Colon (tissue), 2 donors: Measurements from ENCODE around the gene ALDH1L1.
"Not testable (repeated sequence)": the region's sequence is repeated elsewhere in the genome, so short reads cannot be mapped to it uniquely, and the experiment has no call there.

Experiments used
- FAIRE-seq: peaks from 2 replicates; lab custom pipeline; 2012; peaks lifted over from hg19 to GRCh38; lab: Jason Lieb, UNC
- donor health status: control.
- donor health status: control.

ALDH1L1 gene

DNA sequence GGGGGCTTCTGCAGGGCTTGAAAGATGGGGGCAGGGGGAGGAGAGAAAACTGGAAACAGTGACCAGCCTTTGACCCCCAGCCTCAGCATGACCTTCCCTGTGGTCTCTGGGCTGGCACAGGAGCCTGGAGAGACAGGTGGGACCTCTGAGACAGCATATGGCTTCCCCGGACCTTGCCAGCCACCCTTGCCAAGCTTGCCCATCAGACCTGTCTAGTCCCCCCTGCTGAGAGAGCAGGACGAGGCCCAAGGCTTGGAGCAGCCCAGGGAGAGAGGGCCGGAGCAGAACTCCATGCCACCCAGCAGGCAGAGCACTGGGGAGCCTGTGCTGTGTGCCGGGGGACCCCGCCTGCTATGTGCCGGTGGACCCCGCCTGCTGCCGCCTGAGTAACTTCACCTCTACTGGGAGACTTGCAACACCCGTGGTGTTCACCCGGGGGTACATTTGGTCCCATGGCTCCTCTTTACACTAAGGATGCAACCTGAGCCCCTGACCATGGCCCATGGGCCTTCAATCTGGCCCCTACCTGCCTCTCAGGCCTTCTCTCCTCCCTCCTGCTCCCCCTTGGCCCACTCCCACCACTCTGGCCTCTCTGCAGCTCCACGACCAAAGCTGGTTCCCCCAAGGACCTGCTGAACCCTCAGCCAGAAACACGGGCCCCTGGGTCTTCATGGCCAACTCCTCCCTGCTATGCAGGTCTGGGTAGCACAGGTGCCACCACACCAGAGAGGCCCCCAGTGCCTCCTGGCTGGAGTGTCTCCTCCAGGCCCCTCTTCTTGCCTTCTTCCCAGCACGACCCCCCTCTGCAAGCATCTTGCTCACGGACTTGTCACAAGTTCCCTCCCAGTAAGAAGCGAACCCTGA, 75.4 kb downstream of the ALDH1L1 start:
- no peak for FAIRE-seq

DNA sequence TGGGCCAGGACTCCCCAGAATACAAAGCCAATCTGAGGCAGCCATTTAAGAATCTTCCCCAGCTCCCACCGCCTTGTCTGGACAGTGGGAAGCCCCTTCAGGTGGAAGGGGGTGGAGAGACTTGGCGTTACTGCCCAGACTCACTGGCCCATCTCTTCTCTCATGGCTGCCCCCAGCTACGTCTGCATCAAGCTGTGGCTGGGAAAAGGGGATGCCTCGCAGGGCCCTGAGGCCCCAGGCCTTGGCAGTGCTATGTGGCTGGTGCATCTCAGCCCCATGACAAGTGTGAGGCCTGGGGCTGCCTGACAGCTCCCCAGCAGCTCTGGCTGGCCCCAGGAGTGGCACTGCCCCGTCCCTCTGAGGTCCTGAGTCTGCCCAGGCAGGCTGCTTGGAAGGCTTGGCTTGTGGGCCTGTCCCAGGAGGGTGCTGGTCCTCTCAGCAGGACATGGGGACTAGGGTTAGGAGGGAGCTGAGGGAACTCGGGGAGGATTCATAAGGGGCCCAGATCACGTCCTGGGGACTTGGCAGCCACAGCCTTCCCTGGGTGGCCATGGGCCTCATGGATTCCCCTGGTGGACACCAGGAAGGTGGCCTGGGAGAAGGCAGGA, 76.3 kb downstream of the ALDH1L1 start:
- no peak for FAIRE-seq

DNA sequence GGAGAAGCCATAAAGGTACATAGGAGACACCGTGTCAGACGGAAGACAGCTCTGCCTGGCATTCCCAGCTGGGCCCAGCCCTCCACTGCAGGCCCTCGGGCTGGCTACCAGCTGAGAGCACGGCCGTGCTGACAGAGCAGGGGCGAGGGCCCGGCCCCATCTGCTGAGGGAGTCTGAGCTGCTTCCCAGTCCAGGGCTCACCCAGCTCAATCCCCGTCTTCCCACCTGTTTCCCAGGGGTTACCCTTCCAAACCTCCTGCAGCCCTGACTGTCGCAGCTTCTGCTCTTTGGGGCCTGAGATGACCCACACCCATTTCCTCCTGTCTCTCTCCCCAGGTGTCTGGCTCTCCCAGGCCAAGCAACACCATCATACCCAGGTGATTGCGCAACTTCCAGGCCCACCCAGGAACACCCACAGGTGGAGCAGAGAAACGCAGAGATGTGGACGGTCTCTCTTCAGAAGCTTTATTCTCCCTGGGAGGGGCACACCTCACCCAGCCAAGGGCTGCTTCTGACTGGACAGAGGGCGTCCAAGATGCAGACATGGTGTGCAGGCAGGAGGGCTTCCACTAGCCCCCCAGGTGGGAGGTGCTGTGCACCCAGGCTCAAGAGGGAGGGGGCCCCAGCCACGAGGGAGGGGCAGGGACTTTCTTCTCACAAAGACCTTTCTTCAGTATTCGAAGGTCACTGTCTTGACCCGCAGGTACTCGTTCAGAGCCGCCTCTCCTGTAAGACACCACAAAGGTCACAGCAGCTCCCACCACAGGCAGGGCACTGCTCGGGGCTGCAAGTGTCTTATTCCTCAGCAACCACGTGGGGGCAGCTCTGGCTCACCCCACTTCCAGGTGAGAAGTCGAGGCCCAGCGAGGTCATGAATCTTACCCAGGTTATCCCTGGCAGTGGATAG, 77.0 kb downstream of the ALDH1L1 start:
- no peak for FAIRE-seq

DNA sequence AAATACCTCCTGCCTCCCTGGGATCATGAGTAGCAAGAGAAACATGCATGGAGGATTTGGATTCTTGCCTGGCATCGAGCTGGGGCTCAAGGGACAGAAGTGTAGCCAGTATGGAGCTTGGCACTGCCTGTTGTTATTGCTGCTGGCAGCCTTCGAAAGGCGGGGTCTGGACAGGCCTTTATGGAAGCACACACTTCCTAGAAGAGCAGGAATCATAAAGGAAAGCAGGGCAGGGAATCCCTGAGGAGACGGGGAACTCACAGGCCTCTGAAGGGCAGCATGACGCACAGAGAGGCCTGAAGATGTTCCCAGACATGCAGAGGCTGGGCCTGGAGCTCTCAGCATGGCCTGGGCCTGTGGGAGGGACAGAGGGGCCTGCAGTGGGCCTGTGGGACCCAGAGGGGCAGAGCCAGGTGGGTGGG, 77.8 kb downstream of the ALDH1L1 start:
- FAIRE-seq = no peak

DNA sequence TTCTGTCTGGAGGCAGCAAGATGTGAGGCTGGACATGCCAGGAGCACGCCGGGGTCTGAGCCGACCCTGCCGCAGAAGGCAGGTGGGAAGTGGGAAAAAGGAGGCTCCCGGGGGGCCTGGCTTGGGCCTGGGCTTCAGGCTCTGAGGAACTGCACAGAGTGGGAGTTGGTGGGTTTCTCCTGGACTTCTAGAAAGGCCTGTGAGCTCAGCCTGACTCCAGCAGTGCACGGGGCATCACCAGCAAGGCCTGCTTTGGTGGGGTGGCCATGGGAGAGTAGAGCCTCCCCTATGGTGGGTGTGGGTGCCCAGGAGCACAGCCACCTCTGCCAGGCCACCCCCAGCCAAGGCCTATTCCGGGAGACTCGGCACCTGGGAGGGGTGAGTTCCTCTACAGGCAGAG, 78.4 kb downstream of the ALDH1L1 start:
- FAIRE-seq = no peak

DNA sequence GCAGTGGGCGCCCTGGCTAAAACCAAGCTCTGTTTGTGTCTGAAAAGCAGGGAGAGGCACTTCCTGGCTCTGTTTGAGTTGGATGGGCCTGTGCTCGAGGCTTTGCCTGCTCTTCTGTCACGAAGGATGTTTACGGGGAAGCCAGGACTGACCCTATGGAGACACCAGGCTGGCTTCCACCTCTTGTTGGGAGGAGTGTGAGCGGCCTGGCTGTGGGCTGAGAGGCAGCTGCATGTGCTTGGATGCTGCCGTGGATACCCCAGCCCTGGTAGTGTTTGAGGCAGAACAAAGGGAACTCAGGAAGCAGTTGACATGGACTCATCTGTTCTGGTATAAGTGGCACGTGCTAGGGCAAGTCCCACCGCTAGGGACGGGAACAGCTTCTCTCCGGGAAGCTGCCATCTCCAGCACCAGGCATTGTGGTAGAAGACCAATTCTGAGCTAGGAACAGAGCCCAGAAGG, 78.8 kb downstream of the ALDH1L1 start:
- no peak for FAIRE-seq

DNA sequence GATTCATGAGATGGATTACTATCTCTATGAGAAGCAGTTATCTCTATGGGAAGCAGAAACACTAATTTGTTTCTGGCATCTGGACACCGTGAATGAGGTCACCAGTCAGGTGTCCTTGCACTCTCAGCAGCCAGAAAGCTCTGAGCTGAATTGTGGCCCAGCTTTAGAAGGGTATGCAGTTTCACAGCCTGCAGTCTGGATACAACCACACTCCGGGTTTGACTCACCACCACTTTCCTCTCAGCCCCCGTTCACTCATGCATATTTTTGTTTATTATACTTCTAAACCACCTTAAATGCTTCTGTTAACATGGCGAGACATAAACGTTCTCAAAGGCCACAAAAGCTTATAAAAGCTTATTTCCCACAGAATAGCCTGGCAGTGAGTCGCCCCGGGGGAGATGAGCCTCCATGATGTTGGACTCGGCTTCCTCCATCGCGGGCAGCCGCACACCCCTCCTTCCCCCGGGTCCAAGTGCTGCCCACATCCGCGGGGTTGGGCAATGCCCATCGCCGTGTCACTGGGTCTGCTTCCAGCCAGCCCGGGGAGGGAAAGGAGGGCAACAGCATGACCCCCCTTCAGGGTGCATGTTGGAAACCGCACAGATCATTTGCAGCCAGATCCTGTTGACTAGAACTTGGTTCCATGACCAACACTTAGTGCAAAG, 79.6 kb downstream of the ALDH1L1 start:
- FAIRE-seq = no peak

DNA sequence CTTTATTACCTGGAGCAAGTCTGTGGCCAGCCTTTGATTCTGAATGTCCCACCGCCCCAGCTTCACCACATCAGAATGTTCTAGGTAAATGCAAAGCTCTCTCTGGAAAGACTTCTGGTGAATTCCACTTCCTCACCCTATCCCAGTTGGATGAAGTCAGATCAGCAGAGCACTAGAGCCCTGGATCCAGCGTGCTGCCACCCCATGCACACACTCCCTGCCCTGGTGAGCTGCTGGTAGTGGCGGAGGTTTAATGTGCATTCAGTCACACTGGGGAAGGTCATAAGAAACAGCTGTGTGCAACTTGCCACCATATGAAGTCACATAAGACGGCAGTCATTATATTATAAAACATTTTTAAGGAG, 80.1 kb downstream of the ALDH1L1 start:
- no peak for FAIRE-seq

DNA sequence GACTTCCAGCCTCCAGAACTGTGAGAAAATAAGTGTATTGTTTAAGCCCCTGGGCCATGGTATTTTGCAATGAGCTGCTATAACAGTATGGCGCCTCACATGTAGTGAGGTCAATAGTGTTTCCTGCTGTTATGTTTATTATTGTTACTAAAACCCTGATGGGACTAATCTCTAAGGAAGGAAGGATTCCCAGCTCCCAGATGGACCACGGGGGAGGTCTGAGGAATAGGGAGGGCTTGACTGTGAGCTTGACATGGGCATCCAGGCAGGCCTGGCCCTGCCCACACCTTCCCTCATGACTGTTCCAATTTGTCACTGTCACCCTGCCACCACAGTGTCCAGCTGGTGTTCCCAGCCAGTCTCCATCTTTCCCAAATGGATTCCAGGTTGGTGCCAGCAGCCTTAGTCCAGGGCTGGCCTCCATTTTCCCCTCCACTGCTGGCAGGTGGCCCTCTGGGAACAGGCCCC, 82.0 kb downstream of the ALDH1L1 start:
- no peak for FAIRE-seq

DNA sequence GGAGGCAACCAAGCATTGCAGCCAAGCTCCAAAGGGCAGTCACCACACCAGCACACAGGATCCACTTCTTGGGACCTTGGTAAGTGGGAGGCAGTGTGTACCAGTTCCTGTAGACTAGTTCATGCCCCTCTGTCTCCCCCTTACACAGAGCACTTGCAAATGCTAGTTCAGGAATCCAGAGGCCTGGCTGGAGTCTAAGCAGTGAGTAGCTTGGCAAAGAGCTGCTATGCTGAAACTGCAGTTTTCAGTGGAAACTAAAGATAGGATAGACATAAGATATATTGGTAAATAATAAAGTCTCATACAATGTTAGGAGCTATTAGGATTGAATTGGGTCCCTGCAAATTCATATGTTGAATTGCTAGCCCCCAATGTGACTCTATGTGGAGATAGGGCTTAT, 82.6 kb downstream of the ALDH1L1 start:
- no peak for FAIRE-seq

DNA sequence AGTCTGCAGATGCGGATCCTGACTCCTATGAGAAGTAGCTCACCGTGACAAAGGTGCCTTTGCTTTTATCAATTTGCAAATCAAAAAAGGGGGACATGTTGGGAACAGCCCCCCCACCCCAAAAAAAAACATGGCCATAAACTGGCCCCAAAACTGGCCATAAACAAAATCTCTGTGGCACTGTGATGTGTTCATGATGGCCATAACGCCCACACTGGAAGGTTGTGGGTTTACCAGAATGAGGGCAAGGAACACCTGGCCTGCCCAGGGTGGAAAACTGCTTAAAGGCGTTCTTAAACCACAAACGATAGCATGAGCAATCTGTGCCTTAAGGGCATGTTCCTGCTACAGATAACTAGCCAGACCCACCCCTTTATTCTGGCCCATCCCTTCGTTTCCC, 84.1 kb downstream of the ALDH1L1 start:
- not testable (repeated sequence) for FAIRE-seq

DNA sequence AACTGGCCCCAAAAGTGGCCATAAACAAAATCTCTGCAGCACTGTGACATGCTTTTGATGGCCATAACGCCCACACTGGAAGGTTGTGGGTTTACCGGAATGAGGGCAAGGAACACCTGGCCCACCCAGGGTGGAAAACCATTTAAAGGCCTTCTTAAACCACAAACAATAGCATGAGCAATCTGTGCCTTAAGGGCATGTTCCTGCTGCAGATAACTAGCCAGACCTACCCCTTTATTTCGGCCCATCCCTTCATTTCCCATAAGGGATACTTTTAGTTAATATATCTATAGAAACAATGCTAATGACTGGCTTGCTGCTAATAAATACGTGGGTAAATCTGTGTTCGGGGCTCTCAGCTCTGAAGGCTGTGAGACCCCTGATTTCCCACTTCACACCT, 88.3 kb downstream of the ALDH1L1 start:
- FAIRE-seq = not testable (repeated sequence)

DNA sequence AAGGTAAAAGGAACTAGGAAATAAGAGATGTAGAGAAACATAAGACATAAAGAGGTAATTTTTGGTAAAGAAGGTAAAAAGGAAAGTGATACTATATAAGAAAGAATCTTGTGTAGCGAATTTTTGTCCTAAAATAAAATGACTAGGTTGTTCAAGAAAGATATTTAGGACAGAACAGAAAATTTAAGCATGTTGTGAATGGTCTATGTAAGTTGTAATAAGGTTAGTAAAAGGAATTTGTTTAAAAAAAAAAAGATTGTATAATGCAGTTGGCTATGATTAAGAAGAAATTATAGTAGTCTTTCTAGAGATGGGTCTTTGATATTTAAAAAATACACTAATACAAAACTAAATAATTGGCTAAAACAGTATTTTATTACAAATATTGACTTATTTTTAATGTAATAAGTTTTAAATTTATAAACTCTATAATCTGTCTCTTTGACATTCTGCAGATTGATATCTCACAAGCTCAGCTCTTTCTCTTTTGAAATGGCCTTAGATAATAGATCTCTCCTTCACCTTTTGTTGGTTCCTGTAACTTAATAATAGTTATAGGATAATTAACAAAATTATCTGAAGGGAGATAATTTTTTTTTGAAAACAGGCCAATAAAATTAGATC, 92.7 kb downstream of the ALDH1L1 start:
- FAIRE-seq = no peak

DNA sequence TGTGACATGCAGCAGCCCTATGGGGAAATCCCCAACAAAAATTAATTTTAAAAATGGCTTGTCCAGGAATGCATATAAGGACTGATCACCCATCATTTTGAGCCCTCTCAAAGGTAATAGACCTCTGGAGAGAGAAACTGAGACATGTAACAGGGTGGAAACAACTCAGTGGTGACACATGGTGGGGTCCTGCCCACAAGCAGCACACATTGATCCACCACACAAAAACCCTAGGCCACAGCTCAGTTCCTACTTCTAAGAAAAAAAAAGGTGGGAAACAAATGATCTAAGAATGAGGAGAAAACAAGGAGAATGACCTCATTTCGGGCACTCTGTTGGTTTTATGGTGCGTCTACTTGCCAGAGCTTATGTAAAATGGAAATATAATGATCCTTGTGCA, 94.5 kb downstream of the ALDH1L1 start:
- no peak for FAIRE-seq

DNA sequence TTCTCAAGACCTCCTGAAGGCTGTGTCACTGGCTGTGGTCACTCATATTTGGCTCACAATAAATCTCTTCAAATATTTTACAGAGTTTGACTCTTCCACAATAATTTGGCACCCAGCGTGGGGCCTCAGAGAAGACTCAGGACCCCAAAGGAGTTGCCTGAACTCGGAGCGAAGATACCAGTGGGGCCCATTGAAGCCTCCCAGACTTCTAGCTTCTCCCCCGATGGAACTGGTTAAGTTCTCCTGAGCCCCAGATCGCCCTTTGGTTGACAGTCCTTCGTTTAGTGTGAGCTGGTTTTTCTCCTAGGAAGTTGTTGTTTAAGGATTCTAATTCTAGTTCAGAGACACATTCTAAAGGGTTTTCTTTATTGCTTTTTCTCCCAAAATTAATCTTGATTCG, 95.1 kb downstream of the ALDH1L1 start:
- FAIRE-seq = no peak

DNA sequence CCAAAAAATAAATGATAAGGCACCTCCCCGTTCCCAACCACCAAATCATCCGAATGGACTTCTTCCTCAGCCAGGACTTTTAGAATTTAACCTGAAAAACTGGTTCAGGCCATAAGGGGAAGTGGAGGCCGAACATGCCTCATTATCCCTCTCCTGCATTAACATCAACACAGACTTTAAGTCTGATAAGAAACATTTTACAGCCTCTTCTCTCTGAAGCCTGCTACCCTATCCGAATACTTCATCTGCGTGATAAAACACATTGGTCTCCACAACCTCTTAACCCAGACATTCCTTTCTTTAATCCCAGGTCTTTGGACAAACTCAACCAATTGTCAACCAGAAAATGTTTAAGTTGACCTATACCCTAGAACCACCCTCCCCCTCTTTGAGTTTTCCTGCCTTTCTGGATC, 95.6 kb downstream of the ALDH1L1 start:
- no peak for FAIRE-seq

DNA sequence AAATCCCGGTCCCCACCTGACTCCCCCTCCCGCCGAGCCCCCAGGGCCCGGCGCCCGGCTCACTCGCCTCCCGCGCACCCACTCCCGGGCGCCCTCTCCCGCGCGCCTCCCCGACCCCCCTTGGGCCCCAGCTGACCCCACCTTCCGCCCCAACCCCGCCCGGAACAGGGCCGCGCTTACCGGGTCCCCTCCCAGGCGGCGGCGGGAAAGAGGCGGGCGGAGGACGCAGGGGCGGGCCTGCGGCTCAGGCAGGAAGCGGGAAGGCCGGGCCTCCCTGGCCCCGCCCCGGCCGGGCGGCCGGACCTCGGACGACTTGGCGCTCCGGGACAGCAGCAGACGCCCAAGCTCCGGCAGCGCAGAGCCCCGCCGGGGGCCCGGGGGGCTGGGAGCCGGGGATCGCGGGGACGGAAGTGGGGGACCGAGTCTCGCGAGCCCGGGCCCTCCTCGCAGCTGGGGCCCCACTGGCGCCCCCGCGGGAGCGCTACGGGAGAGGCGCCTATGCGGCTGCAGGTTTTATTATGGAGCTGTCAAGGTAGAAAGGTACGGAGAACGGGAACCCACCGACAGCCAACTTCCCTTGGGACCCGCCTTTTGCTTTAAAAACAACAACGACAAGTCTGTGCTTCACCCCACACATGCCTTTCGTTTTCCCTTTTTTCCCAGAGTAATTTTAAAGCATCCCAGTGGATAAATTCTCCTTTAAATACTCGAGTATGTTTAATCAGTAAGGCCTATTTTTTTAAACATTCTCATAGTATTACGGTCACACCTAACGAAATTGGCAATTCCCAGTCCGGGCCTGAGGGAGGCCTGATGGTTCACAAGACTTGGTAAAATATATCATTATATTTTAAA, 96.2 kb downstream of the ALDH1L1 start, which contains the start of gene SLC41A3:
TSS of gene SLC41A3 (minus strand) at position 212 of the 855 bp plus-strand sequence. CDS start 15,905 bp downstream, outside the sequence.
- no peak for FAIRE-seq

DNA sequence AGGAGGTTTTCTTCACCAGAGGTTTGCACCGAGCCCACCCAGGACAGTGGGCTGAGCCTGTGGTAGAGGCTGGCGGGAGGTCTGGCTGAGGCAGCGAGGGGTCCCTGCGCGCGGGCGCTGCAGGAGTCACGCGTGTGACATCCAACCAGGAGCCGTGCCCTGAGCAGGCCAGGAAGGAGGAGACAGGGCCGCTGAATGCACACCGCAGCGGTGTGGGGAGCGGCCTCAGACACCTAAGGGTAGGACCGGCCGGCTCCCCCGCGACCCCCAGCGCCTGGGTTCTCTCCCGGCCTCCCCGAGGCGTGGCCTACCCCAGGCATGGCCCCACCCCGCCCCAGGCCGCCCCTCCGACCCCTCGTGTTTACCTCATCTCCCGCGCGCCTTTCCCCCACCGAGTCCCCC, 96.9 kb downstream of the ALDH1L1 start:
- FAIRE-seq = no peak

DNA sequence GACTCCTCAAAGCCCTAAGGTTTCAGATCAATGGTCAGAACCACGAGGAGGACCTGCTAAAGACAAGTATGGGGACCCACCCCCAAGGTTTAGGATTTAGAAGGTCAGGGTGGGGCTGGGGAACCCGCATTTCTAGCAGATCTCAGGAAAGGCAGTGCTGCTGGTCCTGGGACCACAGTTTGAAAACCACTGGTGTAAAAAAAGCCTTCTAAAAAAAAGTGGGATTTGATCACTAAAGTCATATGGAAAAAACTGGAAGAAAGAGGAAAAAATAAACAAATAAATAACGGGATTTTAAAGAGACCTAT, 97.3 kb downstream of the ALDH1L1 start:
- no peak for FAIRE-seq

DNA sequence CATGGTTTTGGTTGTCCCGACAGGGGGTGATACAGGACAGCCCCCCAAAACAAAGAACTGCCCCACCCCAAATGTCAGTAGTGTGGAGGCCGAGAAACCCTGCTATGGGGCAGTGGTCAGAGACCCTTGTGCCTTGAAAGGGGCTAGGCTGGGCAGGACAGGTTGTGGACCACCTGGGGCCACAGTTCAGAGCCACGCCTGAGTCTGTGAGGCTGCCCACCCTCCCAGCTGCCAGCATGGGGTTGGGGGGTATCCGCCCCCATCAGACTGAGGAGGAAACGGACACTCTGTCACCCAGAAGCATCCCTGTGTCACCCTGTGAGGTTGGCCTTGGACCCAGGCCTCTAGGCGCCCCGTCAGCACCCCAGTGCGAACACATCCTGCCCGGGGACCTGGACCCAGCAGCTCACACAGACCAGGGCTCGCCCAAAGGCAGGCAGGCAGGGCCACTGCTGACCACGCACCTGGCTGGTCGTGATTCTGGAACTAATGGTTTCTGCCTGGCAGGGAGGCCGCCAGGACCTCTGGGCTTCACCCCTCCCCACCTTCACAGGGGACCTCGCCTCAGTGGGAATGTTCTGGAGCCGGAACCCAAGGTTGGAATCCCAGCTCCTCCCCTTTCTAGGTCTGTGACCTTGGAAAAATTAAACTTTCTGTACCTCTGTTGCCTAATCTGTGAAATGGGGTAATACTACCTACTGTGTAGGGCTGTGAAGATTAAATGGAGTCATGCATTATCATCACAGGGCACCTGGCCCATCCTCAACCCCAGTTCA, 97.8 kb downstream of the ALDH1L1 start:
- FAIRE-seq = no peak
